ENCODE measurements around the gene SMIM14. TPM values are rescaled to one million over a fixed set of nuclear protein-coding genes. Genes with fewer than 3 reads are reported as not detected.

The SMIM14 gene
- total and polyA plus RNA-seq, 9 of the 15 experiments (the other 6 are each of a cell fraction or from before 2014, with no cell fraction given): 0.98 to 3.7 (median 2.2) TPM

- TF ChIP-seq, protein P1, sequence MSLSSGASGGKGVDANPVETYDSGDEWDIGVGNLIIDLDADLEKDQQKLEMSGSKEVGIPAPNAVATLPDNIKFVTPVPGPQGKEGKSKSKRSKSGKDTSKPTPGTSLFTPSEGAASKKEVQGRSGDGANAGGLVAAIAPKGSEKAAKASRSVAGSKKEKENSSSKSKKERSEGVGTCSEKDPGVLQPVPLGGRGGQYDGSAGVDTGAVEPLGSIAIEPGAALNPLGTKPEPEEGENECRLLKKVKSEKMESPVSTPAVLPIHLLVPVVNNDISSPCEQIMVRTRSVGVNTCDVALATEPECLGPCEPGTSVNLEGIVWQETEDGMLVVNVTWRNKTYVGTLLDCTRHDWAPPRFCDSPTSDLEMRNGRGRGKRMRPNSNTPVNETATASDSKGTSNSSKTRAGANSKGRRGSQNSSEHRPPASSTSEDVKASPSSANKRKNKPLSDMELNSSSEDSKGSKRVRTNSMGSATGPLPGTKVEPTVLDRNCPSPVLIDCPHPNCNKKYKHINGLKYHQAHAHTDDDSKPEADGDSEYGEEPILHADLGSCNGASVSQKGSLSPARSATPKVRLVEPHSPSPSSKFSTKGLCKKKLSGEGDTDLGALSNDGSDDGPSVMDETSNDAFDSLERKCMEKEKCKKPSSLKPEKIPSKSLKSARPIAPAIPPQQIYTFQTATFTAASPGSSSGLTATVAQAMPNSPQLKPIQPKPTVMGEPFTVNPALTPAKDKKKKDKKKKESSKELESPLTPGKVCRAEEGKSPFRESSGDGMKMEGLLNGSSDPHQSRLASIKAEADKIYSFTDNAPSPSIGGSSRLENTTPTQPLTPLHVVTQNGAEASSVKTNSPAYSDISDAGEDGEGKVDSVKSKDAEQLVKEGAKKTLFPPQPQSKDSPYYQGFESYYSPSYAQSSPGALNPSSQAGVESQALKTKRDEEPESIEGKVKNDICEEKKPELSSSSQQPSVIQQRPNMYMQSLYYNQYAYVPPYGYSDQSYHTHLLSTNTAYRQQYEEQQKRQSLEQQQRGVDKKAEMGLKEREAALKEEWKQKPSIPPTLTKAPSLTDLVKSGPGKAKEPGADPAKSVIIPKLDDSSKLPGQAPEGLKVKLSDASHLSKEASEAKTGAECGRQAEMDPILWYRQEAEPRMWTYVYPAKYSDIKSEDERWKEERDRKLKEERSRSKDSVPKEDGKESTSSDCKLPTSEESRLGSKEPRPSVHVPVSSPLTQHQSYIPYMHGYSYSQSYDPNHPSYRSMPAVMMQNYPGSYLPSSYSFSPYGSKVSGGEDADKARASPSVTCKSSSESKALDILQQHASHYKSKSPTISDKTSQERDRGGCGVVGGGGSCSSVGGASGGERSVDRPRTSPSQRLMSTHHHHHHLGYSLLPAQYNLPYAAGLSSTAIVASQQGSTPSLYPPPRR (CRISPR knock-in tag; IDR thresholded peaks at IDR 0.05; ENCODE audit: borderline replicate concordance): no peak
- TF ChIP-seq SREBF2 (CRISPR knock-in tag; IDR thresholded peaks at IDR 0.05) (no peak), RHOXF2B (CRISPR knock-in tag; conservative IDR thresholded peaks at IDR 0.05) (no peak), FOXM1 (IDR thresholded peaks at IDR 0.05; ENCODE audit: low read depth) (peak; percentile 15; the same call in 1 of the 2 replicates), FOXM1 (CRISPR knock-in tag; IDR thresholded peaks at IDR 0.05; ENCODE audit: low read depth) (no peak), DIDO1 (tag; IDR thresholded peaks at IDR 0.05; ENCODE audit: low read depth) (no peak), CHCHD3 (CRISPR knock-in tag; IDR thresholded peaks at IDR 0.05) (no peak), YY1 (IDR thresholded peaks at IDR 0.05; ENCODE audit: borderline replicate concordance in 1 of 3, control insufficient read depth in 1 of 3, extremely low read depth in 1 of 3, insufficient read depth in 3 of 3, insufficient read length in 1 of 3, insufficient replicate concordance in 2 of 3, low read depth in 1 of 3, low read length in 2 of 3) (no peak), NR2C2 (CRISPR knock-in tag; IDR thresholded peaks at IDR 0.05) (0 out of 2 replicates have a peak, but pooled peaks have one; percentile 46), NR2C2 (tag; IDR thresholded peaks at IDR 0.05) (peak; percentile 97), ZNF717 (CRISPR knock-in tag; IDR thresholded peaks at IDR 0.05) (no peak), PML (IDR thresholded peaks at IDR 0.05; ENCODE audit: low read length) (peak; percentile 77), TCF3 (CRISPR knock-in tag; IDR thresholded peaks at IDR 0.05) (peak; percentile 24; the same call in 1 of the 2 replicates), NR2C1 (IDR thresholded peaks at IDR 0.05) (peak; percentile 88), NR2C1 (tag; IDR thresholded peaks at IDR 0.05) (peak; percentile 88), ZBTB9 (CRISPR knock-in tag; IDR thresholded peaks at IDR 0.05) (0 out of 2 replicates have a peak, but pooled peaks have one; percentile 22), ILK (tag; IDR thresholded peaks at IDR 0.05; ENCODE audit: borderline replicate concordance, low read depth) (no peak), ARNT (IDR thresholded peaks at IDR 0.05) (no peak), ZKSCAN1 (IDR thresholded peaks at IDR 0.05; ENCODE audit: low read depth, low read length) (0 out of 2 replicates have a peak, but pooled peaks have one; percentile 34), FOS (IDR thresholded peaks at IDR 0.05; ENCODE audit: extremely low read depth, insufficient read length) (no peak), KLF1 (tag; IDR thresholded peaks at IDR 0.05) (peak; percentile 98)
These were observed at the start of gene SMIM14 (continued) for GRCh38 chr4:39638354-39639239.

Data from K562 (cell line).